HepG2 (cell line): ENCODE measurements around the gene NRGN. TPM values are rescaled to one million over a fixed set of nuclear protein-coding genes. Genes with fewer than 3 reads are reported as not detected.

Experiments used
- AFF4 ChIP-seq: sonication (generic); formaldehyde crosslinking; IDR thresholded peaks from 2 replicates; pipeline ENCODE4 v1.4.0; 2020; ENCODE audit warnings: missing genetic modification reagents
- BCL6 ChIP-seq: IDR thresholded peaks from 2 replicates; pipeline ENCODE4 v1.6.1; 2016; ENCODE audit warnings: missing genetic modification reagents, missing compliant biosample characterization
- DDIT3 ChIP-seq: sonication (generic); formaldehyde crosslinking; IDR thresholded peaks from 2 replicates; pipeline ENCODE4 v1.4.0; 2020; ENCODE audit warnings: mild to moderate bottlenecking, missing genetic modification reagents
- E2F1 ChIP-seq: sonication (generic); formaldehyde crosslinking; IDR thresholded peaks from 2 replicates; pipeline ENCODE4 v1.5.0; 2020; ENCODE audit warnings: missing genetic modification reagents
- HDAC2 ChIP-seq: sonication (generic); formaldehyde crosslinking; IDR thresholded peaks from 2 replicates; pipeline ENCODE4 v1.4.0; 2020; ENCODE audit warnings: missing genetic modification reagents
- KDM2A ChIP-seq: sonication (generic); formaldehyde crosslinking; IDR thresholded peaks from 2 replicates; pipeline ENCODE4 v1.4.0; 2020; ENCODE audit warnings: low read depth, missing genetic modification reagents, borderline replicate concordance
- KLF6 ChIP-seq: IDR thresholded peaks from 2 replicates; pipeline ENCODE4 v1.8.0; 2016; ENCODE audit warnings: missing biosample characterization, missing genetic modification reagents
- KMT2A ChIP-seq: sonication (generic); formaldehyde crosslinking; IDR thresholded peaks from 2 replicates; pipeline ENCODE4 v1.4.0; 2020; ENCODE audit warnings: missing genetic modification reagents
- MIER3 ChIP-seq: IDR thresholded peaks from 2 replicates; pipeline ENCODE4 v1.6.1; 2016; ENCODE audit warnings: missing compliant biosample characterization, borderline replicate concordance
- MTA3 ChIP-seq: sonication (generic); formaldehyde crosslinking; IDR thresholded peaks from 2 replicates; pipeline ENCODE4 v1.4.0; 2020; ENCODE audit warnings: missing genetic modification reagents
- NR2F1 ChIP-seq, 2 experiments: fragments of 450-650 bp in 1 of 2; formaldehyde crosslinking in 1 of 2; IDR thresholded peaks; 2 replicates each; pipeline versions ENCODE4 v1.5.0 to v1.6.1; 2016 to 2020; ENCODE audit warnings: mild to moderate bottlenecking in 1 of 2, missing compliant biosample characterization in 1 of 2, missing genetic modification reagents in 1 of 2, moderate library complexity in 1 of 2
- POLR2A ChIP-seq, 2 experiments: IDR thresholded peaks; 2 replicates each; pipeline ENCODE4 v1.6.1; 2011; ENCODE audit warnings: low read depth in 2 of 2, low read length in 2 of 2, mild to moderate bottlenecking in 1 of 2, moderate library complexity in 1 of 2; ENCODE audit not compliant: insufficient read depth in 1 of 2
- UBTF ChIP-seq: sonication (generic); formaldehyde crosslinking; IDR thresholded peaks from 2 replicates; pipeline ENCODE4 v1.4.0; 2020; ENCODE audit warnings: mild to moderate bottlenecking, missing genetic modification reagents
- ZFY ChIP-seq: sonication (generic); formaldehyde crosslinking; IDR thresholded peaks from 2 replicates; pipeline ENCODE4 v1.4.0; 2020; ENCODE audit warnings: missing genetic modification reagents
- ZMAT5 ChIP-seq: sonication (generic); formaldehyde crosslinking; IDR thresholded peaks from 2 replicates; pipeline ENCODE4 v1.5.0; 2020; ENCODE audit warnings: mild to moderate bottlenecking, low read depth, missing genetic modification reagents, borderline replicate concordance
- ZMYM2 ChIP-seq: sonication (generic); formaldehyde crosslinking; IDR thresholded peaks from 2 replicates; pipeline ENCODE4 v1.8.0; 2022; ENCODE audit warnings: mild to moderate bottlenecking, missing genetic modification reagents
- ZNF574 ChIP-seq: sonication (generic); formaldehyde crosslinking; IDR thresholded peaks from 2 replicates; pipeline ENCODE4 v1.4.0; 2020; ENCODE audit warnings: missing genetic modification reagents
- polyA plus RNA-seq, 8 experiments: library from polyadenylated mRNA; depleted of rRNA in 3 of 8; stranded (reverse) in 7 of 8; unstranded in 1 of 8; fragments of >200 nt; fragmentation: Illumina TruSeq in 4 of 8; extraction: Trizol in 4 of 8; gene quantifications; 2 replicates each; pipeline versions ENCODE4 v1.2.1 to v1.2.3, GENCODE V29; 2011 to 2016; ENCODE audit warnings: low read depth in 4 of 8, missing spikeins in 1 of 8, mixed read lengths in 1 of 8; ENCODE audit not compliant: insufficient read depth in 1 of 8
- total RNA-seq, 5 experiments: library from RNA; depleted of rRNA; stranded (reverse); fragments of >200 nt; fragmentation: Illumina TruSeq; extraction: Trizol; gene quantifications; 2 replicates each; pipeline ENCODE4 v1.2.3, GENCODE V29; 2016; ENCODE audit warnings: low read depth in 1 of 5

Gene NRGN
- total and polyA plus RNA-seq, 2 of the 13 experiments (the other 11 are each of a cell fraction or from before 2014, with no cell fraction given), result 0.22 TPM; not detected in 1

- no peak for TF ChIP-seq DDIT3 (CRISPR knock-in tag)
- no peak for TF ChIP-seq BCL6 (CRISPR knock-in tag)
- no peak for TF ChIP-seq NR2F1 (CRISPR knock-in tag; IDR thresholded peaks at IDR 0.05)
- peak; percentile 40; the same call in 1 of the 2 replicates for TF ChIP-seq ZNF574
- 0 out of 2 replicates have a peak, but pooled peaks have one; percentile 12 for TF ChIP-seq KLF6
- 0 out of 2 replicates have a peak, but pooled peaks have one; percentile 25 for TF ChIP-seq KMT2A (CRISPR knock-in tag)
- TF ChIP-seq AFF4 (CRISPR knock-in tag), result no peak
- 0 out of 2 replicates have a peak, but pooled peaks have one; percentile 19 for TF ChIP-seq ZFY (CRISPR knock-in tag)
- TF ChIP-seq E2F1 (CRISPR knock-in tag), result no peak
- peak; percentile 85 for TF ChIP-seq UBTF
- 0 out of 4 replicates have a peak, but pooled peaks of 1 of the 2 experiments have one; percentile 25 for TF ChIP-seq POLR2A (IDR thresholded peaks at IDR 0.05; ENCODE audit: insufficient read depth in 1 of 2, low read depth in 2 of 2, low read length in 2 of 2)
- no peak for TF ChIP-seq ZMAT5 (CRISPR knock-in tag)
- no peak for TF ChIP-seq MIER3
- TF ChIP-seq MTA3 (CRISPR knock-in tag), result no peak
- peak; percentile 57 for TF ChIP-seq KDM2A
- TF ChIP-seq ZMYM2 (CRISPR knock-in tag), result 0 out of 2 replicates have a peak, but pooled peaks have one; percentile 37
- peak; percentile 46; the same call in 1 of the 2 replicates for TF ChIP-seq HDAC2 (CRISPR knock-in tag)
These were observed 18.9 kb downstream of the NRGN start (continued) for GRCh38 chr11:124758355-124759265.
